ENCODE results near the gene RBP5. TPM values are rescaled to one million over a fixed set of nuclear protein-coding genes. Genes with fewer than 3 reads are reported as not detected.

Gene RBP5

GRCh38 chr12:7073946-7074345 is 54.7 kb downstream of the RBP5 start:
- no peak overlapping the region for H2BK15ac ChIP-seq (ENCODE audit: low read depth, poor library complexity, severe bottlenecking)
- no peaks in the 10 kb centered on the region for H3K27me3 ChIP-seq (ENCODE audit: control insufficient read depth in 1 of 2, insufficient read depth in 1 of 2, low read length in 2 of 2)
- peaks cover 0 to 21% of the 10 kb centered on the region in 2 experiments for H3K36me3 ChIP-seq (ENCODE audit: control insufficient read depth in 1 of 2, insufficient read depth in 2 of 2, low read depth in 1 of 2, low read length in 2 of 2)
- no peak overlapping the region for H2AK5ac ChIP-seq (ENCODE audit: low read length, severe bottlenecking)
- no peaks in the 10 kb centered on the region for H3K79me1 ChIP-seq (replicated peaks; ENCODE audit: low read length, poor library complexity, severe bottlenecking)
- DNase-seq = no peak
- H3K18ac ChIP-seq (ENCODE audit: low read depth in 1 of 2, low read length in 2 of 2) = no peak overlapping the region
- H3K23ac ChIP-seq (ENCODE audit: low read length in 2 of 2) = no peak overlapping the region
- H2BK5ac ChIP-seq (ENCODE audit: low read depth, low read length, poor library complexity, severe bottlenecking) = no peak overlapping the region
- H3K4ac ChIP-seq (ENCODE audit: low read depth in 1 of 2, low read length in 2 of 2) = no peak overlapping the region
- H3K9me3 ChIP-seq (ENCODE audit: control insufficient read depth, low read length) = no peaks in the 10 kb centered on the region
- H4K91ac ChIP-seq (ENCODE audit: low read length) = no peak overlapping the region
- no CpG with 5 or more reads among the region's 1 CpG for WGBS
- H4K8ac ChIP-seq (ENCODE audit: low read length) = no peak overlapping the region
- no peak overlapping the region for H2AFZ ChIP-seq (ENCODE audit: low read depth, low read length)
- no peak overlapping the region for H3K4me3 ChIP-seq (ENCODE audit: insufficient read depth in 1 of 2, low read depth in 1 of 2, low read length in 2 of 2)
- H3K4me2 ChIP-seq (ENCODE audit: low read length, poor library complexity, severe bottlenecking) = no peak overlapping the region
- no peak overlapping the region for H2BK120ac ChIP-seq (ENCODE audit: low read depth, low read length)
- no peak overlapping the region for H2BK12ac ChIP-seq (ENCODE audit: low read length in 2 of 2)
- H3K27ac ChIP-seq (ENCODE audit: low read length, poor library complexity, severe bottlenecking) = no peak overlapping the region
- no peak overlapping the region for H3K9ac ChIP-seq (ENCODE audit: low read length)
- H3K14ac ChIP-seq (ENCODE audit: low read length in 2 of 2) = no peak overlapping the region
- peaks cover under 1% of the 10 kb centered on the region for H3K4me1 ChIP-seq (ENCODE audit: control insufficient read depth, insufficient read depth, low read depth, low read length)

Small RNA genes lying within 50 kb of the gene (small RNA-seq; reads per million reads assigned to genes)
- gene RNU6-485P (ENCODE audit: low read depth) = not detected

Data from mesenchymal stem cell (in vitro differentiated cells and primary cell).